Liver (tissue), 9 donors: Measurements from ENCODE around the gene FBXO34. TPM values are rescaled to one million over a fixed set of nuclear protein-coding genes. Genes with fewer than 3 reads are reported as not detected.

ENCODE experiments used
- DNase-seq: peaks from one replicate; pipeline ENCODE4 v3.0.0-alpha.2; 2017; ENCODE audit warnings: low spot score
- H3K27ac ChIP-seq, 2 donors: one replicate each; pipeline ENCODE4 v1.7.0; 2013; ENCODE audit warnings: inconsistent platforms in 2 of 2, low read length in 2 of 2, control low read depth in 1 of 2, low read depth in 1 of 2, mild to moderate bottlenecking in 1 of 2
- H3K27me3 ChIP-seq, 4 donors: one replicate each; pipeline versions ENCODE4 v1.6.1 to v1.7.0; 2013; ENCODE audit warnings: low read length in 3 of 4, inconsistent platforms in 1 of 4, mild to moderate bottlenecking in 1 of 4, moderate library complexity in 1 of 4; ENCODE audit not compliant: control insufficient read depth in 4 of 4, insufficient read depth in 4 of 4
- H3K36me3 ChIP-seq, 4 donors: one replicate each; pipeline versions ENCODE4 v1.6.1 to v1.7.0; 2013; ENCODE audit warnings: low read length in 3 of 4, mild to moderate bottlenecking in 3 of 4, low read depth in 1 of 4, moderate library complexity in 1 of 4; ENCODE audit not compliant: control insufficient read depth in 4 of 4, insufficient read depth in 3 of 4
- H3K4me1 ChIP-seq, 4 donors: one replicate each; pipeline versions ENCODE4 v1.6.1 to v1.7.0; 2013; ENCODE audit warnings: low read length in 3 of 4, mild to moderate bottlenecking in 3 of 4, moderate library complexity in 1 of 4; ENCODE audit not compliant: control insufficient read depth in 4 of 4, insufficient read depth in 4 of 4
- H3K4me3 ChIP-seq, 3 donors: one replicate each; pipeline versions ENCODE4 v1.6.1 to v1.7.0; 2013; ENCODE audit warnings: low read length in 3 of 3, control low read depth in 1 of 3, low read depth in 1 of 3, mild to moderate bottlenecking in 1 of 3
- H3K9ac ChIP-seq, 2 donors: one replicate each; pipeline ENCODE4 v1.7.0; 2013; ENCODE audit warnings: low read length in 2 of 2, mild to moderate bottlenecking in 2 of 2, moderate library complexity in 2 of 2, control low read depth in 1 of 2, low read depth in 1 of 2
- H3K9me3 ChIP-seq, 4 donors: one replicate each; pipeline versions ENCODE4 v1.6.1 to v1.7.0; 2013; ENCODE audit warnings: low read length in 3 of 4; ENCODE audit not compliant: control insufficient read depth in 4 of 4
- EGR1 ChIP-seq, 2 donors: IDR thresholded peaks; 2 replicates each; pipeline ENCODE4 v1.6.1; 2016 to 2018; ENCODE audit warnings: antibody characterized with exemption in 2 of 2, low read depth in 2 of 2
- FOXA1 ChIP-seq: IDR thresholded peaks from 2 replicates; pipeline ENCODE4 v1.6.1; 2016; ENCODE audit warnings: antibody characterized with exemption
- FOXA2 ChIP-seq: IDR thresholded peaks from 2 replicates; pipeline ENCODE4 v1.6.1; 2016; ENCODE audit warnings: antibody characterized with exemption
- GABPA ChIP-seq, 2 donors: IDR thresholded peaks in 1 of 2; conservative IDR thresholded peaks in 1 of 2; 2 replicates each; pipeline ENCODE4 v1.6.1; 2016; ENCODE audit warnings: antibody characterized with exemption in 2 of 2, mild to moderate bottlenecking in 1 of 2, moderate library complexity in 1 of 2
- HNF4A ChIP-seq, 2 donors: conservative IDR thresholded peaks; 2 replicates each; pipeline ENCODE4 v1.6.1; 2016; ENCODE audit warnings: antibody characterized with exemption in 2 of 2, mild to moderate bottlenecking in 2 of 2
- HNF4G ChIP-seq: IDR thresholded peaks from 2 replicates; pipeline ENCODE4 v1.6.1; 2016; ENCODE audit warnings: antibody characterized with exemption
- JUND ChIP-seq, 2 donors: IDR thresholded peaks; 2 replicates each; pipeline ENCODE4 v1.6.1; 2016; ENCODE audit warnings: antibody characterized with exemption in 2 of 2
- NR2F2 ChIP-seq: IDR thresholded peaks from 2 replicates; pipeline ENCODE4 v1.6.1; 2016; ENCODE audit warnings: antibody characterized with exemption
- RAD21 ChIP-seq, 2 donors: IDR thresholded peaks; 2 replicates each; pipeline ENCODE4 v1.6.1; 2016; ENCODE audit warnings: antibody characterized with exemption in 2 of 2, mild to moderate bottlenecking in 2 of 2
- RXRA ChIP-seq, 2 donors: IDR thresholded peaks; 2 replicates each; pipeline ENCODE4 v1.6.1; 2017 to 2018; ENCODE audit warnings: antibody characterized with exemption in 2 of 2, mild to moderate bottlenecking in 1 of 2
- SP1 ChIP-seq: IDR thresholded peaks from 2 replicates; pipeline ENCODE4 v1.6.1; 2018; ENCODE audit warnings: antibody characterized with exemption, mild to moderate bottlenecking
- TAF1 ChIP-seq: conservative IDR thresholded peaks from 2 replicates; pipeline ENCODE4 v1.6.1; 2016; ENCODE audit warnings: antibody characterized with exemption, mild to moderate bottlenecking
- YY1 ChIP-seq: IDR thresholded peaks from 2 replicates; pipeline ENCODE4 v1.6.1; 2016; ENCODE audit warnings: antibody characterized with exemption, mild to moderate bottlenecking
- WGBS: extraction: QIAGEN DNeasy Blood & Tissue Kit; methylation state at CpG from one replicate; pipeline ENCODE4 v1.1.7; 2013; 5-methylcytosine and 5-hydroxymethylcytosine counted together
- polyA plus RNA-seq, 2 donors: library from polyadenylated mRNA; stranded (reverse) in 1 of 2; unstranded in 1 of 2; fragments of 200-250 nt in 1 of 2; fragments of >200 nt in 1 of 2; fragmentation: Nextera tagmentation in 1 of 2; extraction: Ambion mirVana in 1 of 2; gene quantifications; one replicate each; pipeline versions ENCODE4 v1.2.1 to v1.2.3, GENCODE V29; 2013 to 2015
- total RNA-seq, 2 donors: library from RNA; depleted of rRNA; stranded (reverse); fragments of >200 nt; gene quantifications; one replicate each; pipeline ENCODE4 v1.2.3, GENCODE V29; 2014
- TF ChIP-seq, protein P1 (sequence below): IDR thresholded peaks from 2 replicates; pipeline ENCODE4 v1.6.1; 2016; ENCODE audit warnings: antibody characterized with exemption
- TF ChIP-seq, protein P2 (sequence below): IDR thresholded peaks from 2 replicates; pipeline ENCODE4 v1.6.1; 2016; ENCODE audit warnings: antibody characterized with exemption
- TF ChIP-seq, protein P3 (sequence below): IDR thresholded peaks from 2 replicates; pipeline ENCODE4 v1.6.1; 2016; ENCODE audit warnings: antibody characterized with exemption, mild to moderate bottlenecking
- TF ChIP-seq, protein P4 (sequence below): IDR thresholded peaks from 2 replicates; pipeline ENCODE4 v1.6.1; 2016; ENCODE audit warnings: antibody characterized with exemption
- TF ChIP-seq, protein P5 (sequence below): fragments of 150-350 bp; IDR thresholded peaks from 2 replicates; pipeline ENCODE4 v1.5.1; 2017; ENCODE audit warnings: improper control_type of control experiment, low read depth, low read length; ENCODE audit not compliant: missing input control
- donor health status: healthy.
- donor health status: healthy.
- donor health status: healthy.
- donor health status: healthy.
- donor health status: healthy.

Gene FBXO34
- total and polyA plus RNA-seq, 4 donors: 4.2 to 25.8 (median 10.1) TPM

DNA sequence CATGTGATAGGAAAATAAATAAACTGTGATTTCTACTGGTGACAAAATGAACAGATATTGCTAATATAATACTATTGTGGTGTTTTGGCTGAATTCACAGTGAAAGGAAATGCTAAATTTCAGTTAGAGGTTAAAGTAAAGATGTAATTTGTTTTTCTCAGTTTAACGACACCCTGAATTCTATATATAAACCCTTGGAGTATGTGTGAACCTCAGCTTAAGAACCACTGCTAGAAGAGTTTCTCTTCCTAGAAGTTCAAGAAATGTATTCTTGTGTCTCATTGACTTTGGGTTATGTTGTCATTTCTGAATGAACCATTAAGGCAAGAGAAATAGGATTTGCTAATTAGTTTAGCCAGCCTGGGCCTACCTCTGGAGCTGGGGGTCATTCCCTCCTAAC is 8.2 kb downstream of the FBXO34 start:
- WGBS: 91% methylated on average over 1 of the region's 1 CpG
- Histone ChIP-seq H3K4me1 (peaks cover 0 to 8% (median 3%) of the 10 kb centered on the region in 4 donors), H3K27ac (no peak overlapping the region), H3K9me3 (no peaks in the 10 kb centered on the region), H3K9ac (no peak overlapping the region), H3K36me3 (no peaks in the 10 kb centered on the region), H3K4me3 (no peak overlapping the region), H3K27me3 (no peaks in the 10 kb centered on the region)
- TF ChIP-seq JUND (IDR thresholded peaks at IDR 0.05) (no peak), YY1 (no peak), FOXA1 (no peak), SP1 (no peak), HNF4G (no peak), RAD21 (IDR thresholded peaks at IDR 0.05) (no peak), FOXA2 (no peak), EGR1 (IDR thresholded peaks at IDR 0.05; ENCODE audit: low read depth in 2 of 2) (no peak), TAF1 (no peak), RXRA (IDR thresholded peaks at IDR 0.05) (no peak), NR2F2 (no peak), HNF4A (conservative IDR thresholded peaks at IDR 0.05) (no peak), GABPA (IDR thresholded peaks at IDR 0.05 in 1 of 2, conservative IDR thresholded peaks at IDR 0.05 in 1 of 2) (no peak)
- TF ChIP-seq, protein P1, sequence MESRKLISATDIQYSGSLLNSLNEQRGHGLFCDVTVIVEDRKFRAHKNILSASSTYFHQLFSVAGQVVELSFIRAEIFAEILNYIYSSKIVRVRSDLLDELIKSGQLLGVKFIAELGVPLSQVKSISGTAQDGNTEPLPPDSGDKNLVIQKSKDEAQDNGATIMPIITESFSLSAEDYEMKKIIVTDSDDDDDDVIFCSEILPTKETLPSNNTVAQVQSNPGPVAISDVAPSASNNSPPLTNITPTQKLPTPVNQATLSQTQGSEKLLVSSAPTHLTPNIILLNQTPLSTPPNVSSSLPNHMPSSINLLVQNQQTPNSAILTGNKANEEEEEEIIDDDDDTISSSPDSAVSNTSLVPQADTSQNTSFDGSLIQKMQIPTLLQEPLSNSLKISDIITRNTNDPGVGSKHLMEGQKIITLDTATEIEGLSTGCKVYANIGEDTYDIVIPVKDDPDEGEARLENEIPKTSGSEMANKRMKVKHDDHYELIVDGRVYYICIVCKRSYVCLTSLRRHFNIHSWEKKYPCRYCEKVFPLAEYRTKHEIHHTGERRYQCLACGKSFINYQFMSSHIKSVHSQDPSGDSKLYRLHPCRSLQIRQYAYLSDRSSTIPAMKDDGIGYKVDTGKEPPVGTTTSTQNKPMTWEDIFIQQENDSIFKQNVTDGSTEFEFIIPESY: no peak
- TF ChIP-seq, protein P2, sequence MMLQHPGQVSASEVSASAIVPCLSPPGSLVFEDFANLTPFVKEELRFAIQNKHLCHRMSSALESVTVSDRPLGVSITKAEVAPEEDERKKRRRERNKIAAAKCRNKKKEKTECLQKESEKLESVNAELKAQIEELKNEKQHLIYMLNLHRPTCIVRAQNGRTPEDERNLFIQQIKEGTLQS: no peak
- TF ChIP-seq, protein P3, sequence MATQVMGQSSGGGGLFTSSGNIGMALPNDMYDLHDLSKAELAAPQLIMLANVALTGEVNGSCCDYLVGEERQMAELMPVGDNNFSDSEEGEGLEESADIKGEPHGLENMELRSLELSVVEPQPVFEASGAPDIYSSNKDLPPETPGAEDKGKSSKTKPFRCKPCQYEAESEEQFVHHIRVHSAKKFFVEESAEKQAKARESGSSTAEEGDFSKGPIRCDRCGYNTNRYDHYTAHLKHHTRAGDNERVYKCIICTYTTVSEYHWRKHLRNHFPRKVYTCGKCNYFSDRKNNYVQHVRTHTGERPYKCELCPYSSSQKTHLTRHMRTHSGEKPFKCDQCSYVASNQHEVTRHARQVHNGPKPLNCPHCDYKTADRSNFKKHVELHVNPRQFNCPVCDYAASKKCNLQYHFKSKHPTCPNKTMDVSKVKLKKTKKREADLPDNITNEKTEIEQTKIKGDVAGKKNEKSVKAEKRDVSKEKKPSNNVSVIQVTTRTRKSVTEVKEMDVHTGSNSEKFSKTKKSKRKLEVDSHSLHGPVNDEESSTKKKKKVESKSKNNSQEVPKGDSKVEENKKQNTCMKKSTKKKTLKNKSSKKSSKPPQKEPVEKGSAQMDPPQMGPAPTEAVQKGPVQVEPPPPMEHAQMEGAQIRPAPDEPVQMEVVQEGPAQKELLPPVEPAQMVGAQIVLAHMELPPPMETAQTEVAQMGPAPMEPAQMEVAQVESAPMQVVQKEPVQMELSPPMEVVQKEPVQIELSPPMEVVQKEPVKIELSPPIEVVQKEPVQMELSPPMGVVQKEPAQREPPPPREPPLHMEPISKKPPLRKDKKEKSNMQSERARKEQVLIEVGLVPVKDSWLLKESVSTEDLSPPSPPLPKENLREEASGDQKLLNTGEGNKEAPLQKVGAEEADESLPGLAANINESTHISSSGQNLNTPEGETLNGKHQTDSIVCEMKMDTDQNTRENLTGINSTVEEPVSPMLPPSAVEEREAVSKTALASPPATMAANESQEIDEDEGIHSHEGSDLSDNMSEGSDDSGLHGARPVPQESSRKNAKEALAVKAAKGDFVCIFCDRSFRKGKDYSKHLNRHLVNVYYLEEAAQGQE: no peak
- TF ChIP-seq, protein P4, sequence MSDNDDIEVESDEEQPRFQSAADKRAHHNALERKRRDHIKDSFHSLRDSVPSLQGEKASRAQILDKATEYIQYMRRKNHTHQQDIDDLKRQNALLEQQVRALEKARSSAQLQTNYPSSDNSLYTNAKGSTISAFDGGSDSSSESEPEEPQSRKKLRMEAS: no peak
- TF ChIP-seq, protein P5, sequence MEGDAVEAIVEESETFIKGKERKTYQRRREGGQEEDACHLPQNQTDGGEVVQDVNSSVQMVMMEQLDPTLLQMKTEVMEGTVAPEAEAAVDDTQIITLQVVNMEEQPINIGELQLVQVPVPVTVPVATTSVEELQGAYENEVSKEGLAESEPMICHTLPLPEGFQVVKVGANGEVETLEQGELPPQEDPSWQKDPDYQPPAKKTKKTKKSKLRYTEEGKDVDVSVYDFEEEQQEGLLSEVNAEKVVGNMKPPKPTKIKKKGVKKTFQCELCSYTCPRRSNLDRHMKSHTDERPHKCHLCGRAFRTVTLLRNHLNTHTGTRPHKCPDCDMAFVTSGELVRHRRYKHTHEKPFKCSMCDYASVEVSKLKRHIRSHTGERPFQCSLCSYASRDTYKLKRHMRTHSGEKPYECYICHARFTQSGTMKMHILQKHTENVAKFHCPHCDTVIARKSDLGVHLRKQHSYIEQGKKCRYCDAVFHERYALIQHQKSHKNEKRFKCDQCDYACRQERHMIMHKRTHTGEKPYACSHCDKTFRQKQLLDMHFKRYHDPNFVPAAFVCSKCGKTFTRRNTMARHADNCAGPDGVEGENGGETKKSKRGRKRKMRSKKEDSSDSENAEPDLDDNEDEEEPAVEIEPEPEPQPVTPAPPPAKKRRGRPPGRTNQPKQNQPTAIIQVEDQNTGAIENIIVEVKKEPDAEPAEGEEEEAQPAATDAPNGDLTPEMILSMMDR: no peak
- no peak for DNase-seq
